NCI-H2081 treated with DMSO at 0.1 percent for 48 hours (cell line): ENCODE results near the gene ATIC.
"Not testable (repeated sequence)": the region's sequence is repeated elsewhere in the genome, so short reads cannot be mapped to it uniquely, and the experiment has no call there.

Experiments used
- DNase-seq: peaks from one replicate; lab custom pipeline; 2025; lab: John Stamatoyannopoulos, UW

The ATIC gene

DNA sequence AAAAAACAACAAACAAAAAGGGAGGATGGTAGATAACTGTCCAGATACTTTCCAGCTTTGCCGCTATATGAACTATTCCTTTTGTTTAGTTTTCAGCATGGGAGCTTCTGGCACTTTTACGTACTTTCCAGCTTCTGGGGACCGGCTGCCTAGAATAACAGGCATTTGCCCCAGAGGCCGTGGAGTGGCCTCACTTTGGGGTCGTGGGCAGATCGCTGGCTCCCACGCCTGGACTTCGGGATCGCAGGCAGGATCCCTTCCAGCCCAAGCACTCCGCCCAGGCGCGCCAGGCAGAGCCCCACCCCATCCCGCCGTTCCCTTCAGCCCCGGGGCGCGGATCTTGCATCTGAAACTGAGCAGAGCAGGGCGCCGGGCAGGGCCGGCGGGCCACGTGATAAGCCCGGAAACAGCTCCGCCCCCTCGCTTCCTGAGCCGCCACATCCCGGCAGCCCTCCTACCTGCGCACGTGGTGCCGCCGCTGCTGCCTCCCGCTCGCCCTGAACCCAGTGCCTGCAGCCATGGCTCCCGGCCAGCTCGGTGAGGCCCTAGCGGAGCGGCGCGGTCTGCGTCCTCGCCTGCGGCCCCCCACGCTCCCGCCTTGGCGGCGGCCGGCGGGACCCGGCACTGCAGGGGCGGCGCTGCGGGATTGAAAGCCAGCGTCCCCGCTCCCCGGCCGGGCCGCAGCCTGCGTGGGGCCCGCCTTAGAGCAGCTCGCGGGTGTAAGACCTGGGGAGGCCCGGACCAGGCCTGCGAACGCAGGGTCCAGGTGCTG is at the start of gene ATIC:
TSS of gene ATIC (plus strand) at position 435 of the 772 bp plus-strand sequence. CDS start at position 519, 84 bp downstream.
- peak; percentile 58 for DNase-seq

DNA sequence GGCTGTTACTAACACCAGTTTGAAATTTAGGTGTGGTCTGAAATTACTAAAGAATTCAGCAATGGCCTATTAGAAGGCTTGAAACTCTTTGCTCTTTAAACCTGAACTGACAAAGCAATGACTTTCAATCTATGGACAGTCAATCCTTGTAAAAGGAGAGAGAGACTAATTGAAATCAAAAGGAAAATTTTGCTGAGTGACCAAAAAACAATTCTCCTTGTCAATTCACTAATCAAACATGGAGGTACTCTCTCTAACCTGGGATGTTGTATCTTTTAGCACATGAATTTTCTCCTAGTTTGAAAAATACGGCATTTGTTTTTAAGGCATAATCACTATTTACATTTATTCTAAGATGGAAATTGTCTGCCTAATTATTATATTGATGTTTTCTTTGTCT is 49.6 kb upstream of the ATIC start:
- DNase-seq, result no peak

DNA sequence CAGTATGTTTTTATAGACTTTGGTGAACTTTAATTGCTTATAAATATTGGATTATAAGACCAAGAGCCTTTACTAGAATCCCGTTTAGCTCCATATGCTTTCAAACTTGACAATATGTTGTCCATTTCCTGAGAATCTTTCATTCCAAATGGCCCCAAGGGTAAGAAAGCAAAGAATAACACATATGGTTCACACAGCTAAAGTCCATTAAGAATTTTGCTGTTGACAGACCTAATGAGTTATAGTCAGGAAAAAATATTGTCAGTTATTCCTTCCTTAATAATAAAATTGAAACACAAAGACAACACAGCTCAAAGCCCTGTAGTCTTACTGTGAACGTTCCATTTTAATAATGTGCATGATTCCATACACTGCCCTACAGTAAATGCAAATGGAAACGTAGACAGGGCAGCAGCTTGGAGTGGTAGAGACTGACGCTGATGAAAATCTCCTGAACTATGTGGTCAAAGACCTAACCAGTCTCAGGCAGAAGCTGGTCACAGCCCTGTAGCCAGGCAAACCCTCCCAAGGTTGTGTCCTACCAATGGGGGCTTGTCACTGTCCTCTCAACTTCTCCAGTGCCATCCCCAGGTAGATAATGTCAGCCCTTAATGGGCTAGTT is 49.0 kb upstream of the ATIC start:
- DNase-seq, result no peak

DNA sequence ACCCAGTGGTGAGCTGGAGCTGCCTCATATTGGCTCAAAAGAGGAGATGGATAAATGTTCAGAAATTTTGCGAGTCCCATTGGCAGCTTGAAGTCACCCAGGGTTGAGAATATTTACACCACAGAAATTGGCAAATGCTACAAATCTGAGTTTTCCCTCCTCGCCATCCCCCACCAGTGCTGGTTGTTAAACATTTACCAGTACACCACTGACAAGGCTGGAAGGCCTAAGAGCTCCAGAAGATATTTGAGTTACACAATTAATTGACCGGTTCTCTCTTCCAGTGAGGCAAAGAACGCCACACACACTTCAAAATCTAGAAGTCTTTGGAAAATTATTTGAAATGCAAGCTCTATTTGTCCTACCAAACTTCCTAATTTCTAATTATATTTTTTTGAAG is 47.5 kb upstream of the ATIC start:
- DNase-seq, result no peak

DNA sequence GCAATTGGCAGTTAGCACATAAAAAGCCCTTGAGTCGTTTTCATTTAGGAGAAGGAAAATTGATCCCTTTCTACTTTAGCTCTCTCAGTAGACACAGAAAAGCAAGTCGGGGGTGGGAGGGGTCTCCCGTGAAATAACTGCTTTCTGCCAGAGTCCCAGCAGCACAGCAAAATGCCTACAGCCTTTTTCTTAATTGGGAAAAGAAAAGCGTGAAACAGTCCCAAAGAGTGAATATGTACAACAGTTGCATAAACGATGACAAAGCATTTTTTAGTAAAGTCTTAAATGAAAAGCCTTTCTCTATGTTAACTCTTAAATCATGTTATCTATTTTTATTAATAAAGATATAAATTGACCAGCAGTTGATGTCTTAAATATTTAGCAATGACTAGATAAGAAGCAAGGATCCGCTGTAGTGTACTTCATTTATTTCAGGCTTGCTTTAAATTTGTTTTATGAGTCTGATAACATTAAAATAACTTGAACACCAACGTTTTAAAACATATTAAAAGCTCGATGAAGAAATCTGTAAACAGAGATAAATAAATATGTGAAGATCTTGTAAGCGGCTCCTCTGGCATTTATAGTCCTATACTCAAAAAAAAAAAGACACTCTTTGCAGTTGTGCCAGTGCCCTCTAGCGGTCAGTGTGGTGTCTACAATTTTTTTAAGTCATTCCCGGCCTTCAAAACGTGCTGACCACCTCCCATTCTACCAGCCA is 42.3 kb upstream of the ATIC start:
- DNase-seq, result peak; percentile 30

DNA sequence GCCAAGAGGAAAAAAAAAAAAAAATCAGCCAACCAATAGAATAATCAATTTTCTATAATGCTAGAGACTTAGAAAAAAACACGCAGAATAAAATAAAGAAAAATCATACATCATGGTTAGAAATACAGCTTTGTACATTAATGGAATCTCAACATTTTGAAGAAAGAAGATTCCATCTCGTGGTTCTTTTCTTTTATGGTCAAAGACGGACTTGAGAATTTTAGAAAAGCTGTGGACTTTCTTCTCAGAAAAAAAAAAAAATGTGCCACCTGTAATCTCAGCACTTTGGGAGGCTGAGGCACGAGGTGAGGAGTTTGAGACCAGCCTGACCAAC is 41.8 kb upstream of the ATIC start:
- no peak for DNase-seq

DNA sequence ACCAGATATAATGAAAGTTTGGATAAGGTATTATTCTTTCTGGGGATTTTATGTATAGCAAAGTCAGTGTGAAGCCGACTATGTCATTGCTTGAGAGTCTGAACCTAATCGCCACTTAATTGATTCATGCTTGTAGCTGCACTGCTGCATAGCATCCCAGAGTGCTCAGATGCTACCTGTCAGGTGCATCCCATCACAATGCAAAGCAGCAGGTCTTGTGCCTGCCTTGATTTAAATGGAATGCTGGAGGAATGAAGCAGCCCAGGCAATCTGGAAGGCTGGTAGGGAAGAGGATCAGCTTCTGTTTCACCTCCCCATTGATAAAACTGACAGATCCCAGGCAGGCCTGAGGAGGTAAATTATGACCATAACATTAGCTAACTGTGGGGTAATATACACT is 40.4 kb upstream of the ATIC start:
- DNase-seq, result no peak

DNA sequence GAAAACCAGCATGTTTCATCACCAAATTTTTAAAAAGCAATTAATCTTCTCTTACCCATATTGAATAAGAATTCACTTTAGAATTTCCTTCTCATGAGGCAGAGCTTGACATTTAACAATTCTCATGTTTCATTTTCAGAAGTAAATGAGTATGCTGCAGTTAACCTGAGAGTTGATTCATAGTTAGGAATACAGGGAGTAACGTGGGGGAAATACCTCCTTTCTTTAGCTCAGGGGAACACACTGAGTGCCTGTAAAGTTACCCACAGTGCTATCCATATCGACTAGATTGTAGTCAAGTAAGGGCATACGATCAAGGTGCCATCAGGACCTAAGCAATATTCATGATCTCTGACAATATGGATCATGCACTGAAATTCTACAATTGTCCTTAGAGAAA is 38.9 kb upstream of the ATIC start:
- no peak for DNase-seq

DNA sequence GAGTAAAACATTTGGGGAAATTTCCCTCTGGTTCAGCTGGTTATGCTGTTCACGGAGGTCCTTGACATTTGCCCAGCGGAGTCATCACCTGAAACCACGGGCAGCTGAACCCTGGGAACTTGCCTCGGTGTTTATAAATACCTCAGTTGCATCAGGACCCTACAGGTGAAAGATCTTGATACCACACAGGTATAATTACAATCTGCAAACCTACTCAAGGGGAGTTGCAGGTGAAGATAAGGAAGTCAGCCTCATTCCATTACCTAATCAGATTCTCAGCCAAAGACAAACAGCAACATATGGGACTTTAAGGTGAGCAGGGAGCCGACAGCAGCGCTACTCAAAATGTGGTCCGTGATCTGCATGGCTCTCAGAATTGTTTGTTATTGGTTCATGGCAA is 37.0 kb upstream of the ATIC start:
- DNase-seq, result no peak

DNA sequence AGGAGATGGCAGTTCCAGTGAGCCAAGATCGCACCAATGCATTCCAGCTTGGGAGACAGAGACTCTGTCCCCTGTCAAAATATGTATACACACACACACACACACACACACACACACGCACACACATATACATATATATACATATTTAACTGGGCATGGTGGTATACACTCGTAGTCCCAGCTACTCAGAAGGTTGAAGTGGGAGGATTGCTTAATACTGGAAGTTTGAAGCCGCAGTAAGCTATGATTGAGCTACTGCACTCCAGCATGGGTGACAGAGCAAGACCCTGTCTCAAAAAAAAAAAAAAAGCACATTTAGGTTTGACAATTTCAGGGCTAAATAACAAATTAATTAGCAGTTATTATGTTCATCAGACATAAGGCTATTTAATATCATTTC is 36.0 kb upstream of the ATIC start:
- DNase-seq, result no peak

DNA sequence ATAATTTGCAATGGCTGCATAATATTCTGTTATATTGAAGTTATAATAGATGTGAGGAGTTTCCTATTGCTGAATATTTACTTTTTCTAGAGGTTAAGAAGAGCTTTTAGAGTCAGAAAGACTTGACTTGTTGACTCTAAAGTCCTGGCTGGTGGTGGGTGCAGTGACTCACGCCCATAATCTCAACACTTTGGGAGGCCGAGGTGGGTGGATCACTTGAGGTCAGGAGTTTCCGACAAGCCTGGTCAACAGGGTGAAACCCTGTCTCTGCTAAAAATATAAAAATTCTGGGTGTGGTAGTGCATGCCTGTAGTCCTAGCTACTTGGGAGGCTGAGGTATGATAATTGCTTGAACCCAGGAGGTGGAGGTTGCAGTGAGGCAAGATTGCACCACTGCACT is 33.9 kb upstream of the ATIC start:
- no peak for DNase-seq

DNA sequence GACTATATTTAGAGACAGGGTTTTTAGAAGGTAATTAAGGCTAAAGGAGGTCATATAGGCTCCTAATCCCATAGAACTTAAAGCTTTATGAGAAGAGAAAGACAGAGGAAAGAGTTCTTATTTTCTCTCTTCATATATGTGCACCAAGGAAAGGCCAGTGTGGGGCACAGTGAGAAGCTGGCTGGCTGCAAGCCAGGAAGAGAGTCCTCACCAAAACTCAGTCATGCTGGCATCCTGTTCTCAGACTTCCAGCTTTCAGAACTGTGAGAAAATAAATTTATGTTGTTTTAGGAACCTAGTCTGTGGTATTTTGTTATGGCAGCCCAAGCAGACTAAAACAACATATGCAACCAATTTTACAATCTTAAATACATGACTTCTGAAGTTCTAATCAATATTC is 31.5 kb upstream of the ATIC start:
- no peak for DNase-seq

DNA sequence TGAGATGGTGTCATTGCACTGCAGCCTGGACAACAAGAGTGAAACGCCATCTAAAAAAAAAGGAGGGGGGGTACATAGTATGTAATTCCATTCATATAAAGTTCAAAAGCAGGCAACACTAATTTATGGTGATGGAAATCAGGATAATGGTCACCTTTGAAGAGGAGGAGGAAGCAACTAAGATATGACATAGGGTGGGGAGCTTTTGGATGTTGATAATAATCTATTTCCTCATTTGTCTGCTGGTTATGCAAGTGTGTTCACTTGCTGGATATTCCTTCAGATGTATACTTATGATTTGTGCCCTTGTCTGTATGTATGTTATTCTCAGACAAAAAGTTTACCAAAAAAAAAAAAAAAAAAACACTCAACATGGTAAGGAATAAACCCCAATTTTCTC is 28.6 kb upstream of the ATIC start:
- no peak for DNase-seq

DNA sequence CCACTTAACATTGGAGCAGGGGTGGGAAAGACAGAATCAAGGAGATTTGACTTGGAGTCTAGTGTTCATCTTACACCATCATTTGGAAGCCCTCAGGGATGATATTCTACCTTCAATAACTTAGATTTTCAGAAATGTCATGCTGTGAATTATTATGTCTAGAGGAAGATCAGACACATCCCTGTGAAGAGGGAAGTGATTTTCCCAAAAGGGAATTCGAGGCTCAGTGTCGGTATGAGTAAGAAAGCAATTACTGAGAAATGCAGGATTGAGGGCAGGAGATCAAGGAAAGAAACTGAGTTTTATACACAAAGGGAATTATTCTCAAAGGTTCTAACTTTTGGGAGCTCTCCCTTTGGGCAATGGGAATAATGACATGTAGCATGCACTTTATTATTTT is 25.6 kb upstream of the ATIC start:
- DNase-seq, result no peak

DNA sequence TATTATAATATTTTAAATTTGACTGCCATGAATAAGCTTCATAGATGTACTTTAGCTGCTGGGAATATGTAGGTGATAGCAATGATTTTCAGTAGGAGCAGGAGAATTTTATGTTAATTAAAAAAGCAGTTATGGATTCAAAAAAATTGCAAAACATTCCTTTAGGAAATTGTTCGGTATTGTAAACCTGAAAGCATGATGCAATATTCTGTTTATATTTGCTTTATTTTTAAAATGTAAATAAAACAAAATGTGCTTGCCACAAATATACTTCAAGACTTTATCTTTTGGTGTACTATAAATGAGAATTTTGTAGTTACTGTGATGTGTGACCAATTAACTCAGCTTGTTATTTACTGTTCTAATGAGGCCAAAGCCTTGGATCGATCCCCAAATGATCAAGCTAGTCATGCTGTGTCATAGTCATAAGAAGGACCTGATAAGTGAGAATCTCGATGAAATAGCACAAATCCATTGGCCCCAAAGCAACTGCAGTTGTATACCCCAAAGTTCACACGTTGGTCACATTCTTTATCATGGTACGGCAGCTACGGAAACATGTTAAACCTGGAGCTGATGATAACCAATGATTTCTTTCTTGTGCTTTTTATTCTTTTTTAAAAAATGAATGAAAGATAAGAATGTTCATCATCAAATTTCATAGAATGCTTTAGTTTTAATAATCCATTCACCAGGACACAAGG is 23.6 kb upstream of the ATIC start:
- no peak for DNase-seq

DNA sequence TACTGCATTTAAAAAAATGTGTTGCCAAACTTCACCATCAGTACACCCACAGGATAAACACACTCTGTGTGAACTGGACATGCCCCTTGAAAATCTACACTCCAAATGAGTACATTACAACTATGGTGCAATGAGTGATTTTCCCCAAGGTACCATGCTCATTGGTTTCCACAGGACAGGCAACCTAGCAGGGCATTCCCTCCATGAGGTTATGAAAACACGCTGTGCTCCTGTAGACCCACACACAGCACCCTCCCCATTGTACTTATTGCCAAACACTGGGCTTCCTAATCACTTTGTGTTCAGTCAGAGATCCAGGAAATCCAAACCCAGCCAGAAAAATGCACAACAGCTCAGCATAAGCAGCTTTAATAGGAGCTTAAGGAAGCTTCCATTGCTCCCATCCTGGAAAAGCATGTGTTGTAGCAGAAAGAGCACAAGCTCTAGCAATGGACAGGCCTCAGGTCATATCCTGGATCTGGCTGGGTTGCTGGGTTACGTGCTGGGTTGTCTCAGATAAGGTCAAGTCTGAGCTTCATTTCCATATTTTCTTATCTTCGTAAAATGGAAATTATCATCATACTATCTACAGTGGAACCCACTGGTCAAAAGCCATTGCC is 20.8 kb upstream of the ATIC start:
- DNase-seq, result no peak

DNA sequence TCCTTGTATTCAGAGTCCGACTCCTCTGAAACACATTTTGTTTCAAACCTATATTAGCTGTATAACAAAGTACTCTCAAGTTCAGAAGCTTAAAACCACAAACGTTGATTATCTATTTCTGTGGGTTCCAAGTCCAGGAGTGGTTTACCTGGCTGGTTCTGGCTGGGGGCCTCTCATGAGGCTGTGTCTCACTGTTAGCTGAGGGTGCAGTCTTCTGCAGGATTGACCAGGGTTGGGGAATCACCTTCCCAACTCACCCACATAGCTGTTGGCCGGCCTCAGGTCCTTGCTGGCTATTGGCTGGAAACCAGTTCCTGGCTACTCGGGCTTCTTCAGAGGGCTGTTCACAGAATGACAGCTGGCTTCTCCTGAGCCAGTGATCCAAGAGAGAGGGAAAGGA is 18.0 kb upstream of the ATIC start:
- DNase-seq, result no peak

DNA sequence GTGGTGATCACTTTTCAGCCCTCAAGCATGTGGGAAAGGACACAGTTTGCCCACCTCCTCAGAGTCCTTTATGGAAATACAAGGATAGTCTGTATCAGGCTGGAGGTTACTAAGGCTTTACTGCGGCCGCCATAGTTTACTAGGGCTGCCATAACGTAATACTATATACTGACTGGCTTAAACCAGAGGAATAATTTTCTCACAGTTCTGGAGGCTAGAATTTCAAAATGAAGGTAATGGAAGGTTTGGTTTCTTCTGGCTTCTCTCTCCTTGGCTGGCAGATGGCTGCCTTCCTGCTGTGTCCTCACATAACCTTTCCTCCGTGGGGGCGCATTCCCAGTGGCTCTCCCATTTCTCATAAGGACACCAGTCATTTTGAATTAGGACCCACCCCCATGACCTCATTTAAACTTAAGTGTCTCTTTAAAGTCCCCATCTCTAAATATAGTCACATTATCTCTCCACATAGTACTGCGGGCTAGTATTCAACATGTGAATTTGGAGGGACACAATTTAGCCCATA is 12.5 kb upstream of the ATIC start:
- no peak for DNase-seq

DNA sequence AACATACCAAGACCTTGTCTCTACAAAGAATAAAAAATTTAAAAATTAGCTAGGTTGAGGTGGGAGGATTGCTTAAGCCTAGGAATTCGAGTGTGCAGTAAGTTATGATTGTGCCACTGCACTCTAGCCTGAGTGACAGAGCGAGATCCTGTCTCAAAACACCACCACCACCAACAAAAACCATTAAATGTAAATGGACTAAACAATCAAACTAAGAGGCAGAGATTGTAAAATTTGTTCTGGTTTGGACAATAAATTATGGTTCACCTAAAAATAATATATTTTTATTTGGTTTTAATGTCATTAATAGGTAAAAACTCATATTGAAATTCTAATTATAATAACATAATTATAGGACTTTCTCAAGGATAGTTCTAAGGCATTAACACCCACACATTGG is 9.9 kb upstream of the ATIC start:
- no peak for DNase-seq

DNA sequence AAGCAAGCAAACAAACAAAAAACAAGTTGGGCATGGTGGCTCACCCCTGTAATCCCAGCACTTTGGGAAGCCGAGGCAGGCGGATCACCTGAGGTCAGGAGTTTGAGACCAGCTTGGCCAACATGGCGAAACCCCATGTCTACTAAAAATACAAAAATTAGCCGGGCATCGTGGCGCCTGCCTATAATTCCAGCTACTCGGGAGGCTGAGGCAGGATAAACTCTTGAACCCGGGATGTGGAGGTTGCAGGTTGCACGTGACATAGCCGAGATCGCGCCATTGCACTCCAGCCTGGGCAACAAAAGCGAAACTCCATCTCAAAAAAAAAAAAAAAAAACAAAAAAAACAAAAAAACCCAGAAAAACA is 617 bp upstream of the ATIC start:
- not testable (repeated sequence) for DNase-seq

DNA sequence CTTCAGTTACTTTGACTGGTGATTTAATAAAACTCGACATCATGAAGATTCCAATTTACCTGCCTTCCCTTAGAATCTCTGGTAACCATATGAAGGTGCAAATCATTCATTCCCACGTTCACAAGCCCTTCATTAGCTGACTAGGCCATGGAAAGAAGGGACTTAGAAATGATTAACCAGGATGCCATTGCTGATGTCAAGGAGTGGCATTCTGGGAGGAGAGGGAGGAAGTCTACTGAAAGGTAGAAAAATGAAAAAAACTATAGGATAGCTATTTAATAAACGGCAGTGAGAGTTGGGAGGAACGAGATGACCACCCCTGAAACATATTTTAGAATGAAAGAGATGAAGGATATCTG is 1.4 kb downstream of the ATIC start:
- DNase-seq, result no peak

DNA sequence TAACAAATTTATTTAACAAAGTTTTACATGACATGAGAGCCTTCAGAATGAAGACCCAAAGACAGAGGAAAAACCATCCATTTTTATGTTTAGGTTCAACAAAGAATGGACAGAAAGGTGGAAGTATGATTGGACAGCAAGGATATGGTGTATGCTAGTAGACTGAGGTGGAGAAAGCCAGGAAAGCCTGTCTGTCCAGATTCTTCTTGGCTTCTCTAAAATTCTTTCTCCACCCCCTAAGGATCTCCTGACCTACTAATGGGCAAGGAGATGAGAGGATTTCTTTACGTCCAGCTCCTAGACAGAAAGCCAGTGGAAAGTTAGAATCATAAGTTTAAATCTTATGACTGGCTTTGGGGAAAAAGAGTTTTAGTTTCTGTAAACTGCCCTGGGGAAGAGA is 3.0 kb downstream of the ATIC start:
- DNase-seq, result no peak
